Amniotic epithelial cell (primary cell): ENCODE results near the gene GPR162.

Experiments used
- DNase-seq: peaks from one replicate; pipeline ENCODE4 v3.0.0-alpha.2; 2010; ENCODE audit warnings: low read depth

GPR162 gene

GRCh38 chr12:6821591-6822425, at the start of gene GPR162:
TSS of gene GPR162 (plus strand) at chr12:6821821. CDS start at chr12:6823899, 2,078 bp downstream.
- peak; percentile 54 for DNase-seq

- no peak for DNase-seq
Measured at GRCh38 chr12:6772331-6772695, 49.3 kb upstream of the GPR162 start, which contains the start of gene LAG3. TSS of gene LAG3 (plus strand) at chr12:6772520. CDS start at chr12:6772853, 333 bp downstream.

- no peak for DNase-seq
Measured at GRCh38 chr12:6772726-6773589, 48.7 kb upstream of the GPR162 start.

- DNase-seq, result no peak
Measured at GRCh38 chr12:6773590-6774351, 47.9 kb upstream of the GPR162 start.

- no peak for DNase-seq
Measured at GRCh38 chr12:6774499-6775062, 47.0 kb upstream of the GPR162 start.

- no peak for DNase-seq
Measured at GRCh38 chr12:6775185-6776174, 46.1 kb upstream of the GPR162 start.

- DNase-seq, result no peak
Measured at GRCh38 chr12:6777386-6777785, 44.2 kb upstream of the GPR162 start.

- DNase-seq, result no peak
Measured at GRCh38 chr12:6778217-6778573, 43.4 kb upstream of the GPR162 start.

- peak; percentile 88 for DNase-seq
Measured at GRCh38 chr12:6778574-6779550, 42.8 kb upstream of the GPR162 start.

- DNase-seq, result no peak
Measured at GRCh38 chr12:6779708-6780432, 41.8 kb upstream of the GPR162 start.

GRCh38 chr12:6780573-6780972, 41.0 kb upstream of the GPR162 start:
- no peak for DNase-seq

- no peak for DNase-seq
Measured at GRCh38 chr12:6782119-6782518, 39.5 kb upstream of the GPR162 start.

GRCh38 chr12:6782850-6783566, 38.6 kb upstream of the GPR162 start:
- no peak for DNase-seq

GRCh38 chr12:6783828-6784227, 37.8 kb upstream of the GPR162 start:
- no peak for DNase-seq

- no peak for DNase-seq
Measured at GRCh38 chr12:6784296-6784695, 37.3 kb upstream of the GPR162 start.

- no peak for DNase-seq
Measured at GRCh38 chr12:6784761-6785160, 36.9 kb upstream of the GPR162 start.

- DNase-seq, result no peak
Measured at GRCh38 chr12:6786416-6787094, 35.1 kb upstream of the GPR162 start.

- DNase-seq, result no peak
Measured at GRCh38 chr12:6787309-6787708, 34.3 kb upstream of the GPR162 start.
